Measurements from ENCODE around the gene ASCC3.

The ASCC3 gene

DNA sequence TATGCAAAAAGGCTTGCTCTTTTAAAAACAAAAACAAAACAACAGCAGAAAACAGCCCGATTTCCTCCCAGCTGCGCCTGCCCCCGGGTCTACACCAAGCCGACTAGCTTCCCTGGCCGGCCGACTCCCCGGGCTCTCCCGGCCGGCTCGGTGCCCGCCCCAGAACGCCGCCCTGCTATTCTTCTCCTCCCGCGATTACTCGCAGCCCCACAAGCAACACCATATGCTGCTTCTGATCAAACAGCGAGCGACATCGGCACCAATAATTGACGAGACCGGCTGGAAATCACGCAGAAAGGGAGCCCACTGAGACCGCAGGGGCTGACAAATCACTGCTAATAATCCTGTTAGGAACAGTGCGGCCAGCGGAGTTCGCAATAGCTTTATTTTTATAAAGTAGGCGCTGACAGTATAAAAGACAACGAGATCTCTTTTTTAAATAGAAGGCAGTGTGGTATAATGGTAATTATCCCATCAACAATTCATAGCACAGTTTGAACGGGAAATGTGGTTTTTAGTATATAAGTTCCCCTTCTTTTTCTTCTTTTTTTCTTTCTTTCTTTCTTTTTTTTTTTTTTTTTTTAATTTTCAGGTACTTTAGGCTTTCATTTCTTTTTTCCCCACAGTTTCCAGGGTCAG, 419.7 kb downstream of the ASCC3 start:
- Mint-ChIP-seq H3K9me3 (peaks cover 21% of the 10 kb centered on the region), H3K27me3 (ENCODE audit: low read depth) (peaks cover 56% of the 10 kb centered on the region), H3K36me3 (ENCODE audit: low read depth) (peaks cover 10% of the 10 kb centered on the region), H3K27ac (peak overlapping the region; percentile 80), H3K4me1 (ENCODE audit: low read depth) (peaks cover 26% of the 10 kb centered on the region), H3K4me3 (peak overlapping the region; percentile 67)

DNA sequence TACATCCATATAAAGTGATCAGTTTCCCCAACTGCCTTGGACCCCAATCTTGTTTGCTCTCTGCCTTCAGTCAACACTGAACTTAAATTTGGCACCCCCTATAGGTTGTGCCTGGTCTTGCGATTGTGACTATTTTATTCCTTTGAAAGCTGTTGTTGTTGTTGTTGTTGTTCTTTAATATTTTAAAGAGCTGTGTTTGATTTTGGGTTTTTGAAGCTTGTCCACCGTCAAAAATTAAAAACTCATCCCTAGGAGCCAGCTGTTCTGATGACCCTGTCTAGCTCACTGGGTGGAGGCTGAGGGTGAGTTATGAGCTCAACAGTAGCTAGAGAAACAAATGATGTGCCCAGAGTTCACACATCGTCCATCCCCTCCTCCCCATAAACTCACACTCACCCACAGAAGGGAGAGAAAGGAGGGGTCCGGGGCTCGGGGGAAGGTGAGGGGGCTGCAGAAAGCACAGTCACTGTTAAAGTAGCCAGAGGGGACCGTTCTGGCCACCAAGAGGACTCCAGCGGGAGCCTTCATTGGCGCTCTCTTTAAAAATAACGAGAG, 420.4 kb downstream of the ASCC3 start:
- Mint-ChIP-seq H3K27ac (no peak overlapping the region), H3K4me3 (no peak overlapping the region), H3K9me3 (peaks cover 16% of the 10 kb centered on the region), H3K27me3 (ENCODE audit: low read depth) (peaks cover 49% of the 10 kb centered on the region), H3K4me1 (ENCODE audit: low read depth) (peaks cover 22% of the 10 kb centered on the region), H3K36me3 (ENCODE audit: low read depth) (peaks cover 9% of the 10 kb centered on the region)

DNA sequence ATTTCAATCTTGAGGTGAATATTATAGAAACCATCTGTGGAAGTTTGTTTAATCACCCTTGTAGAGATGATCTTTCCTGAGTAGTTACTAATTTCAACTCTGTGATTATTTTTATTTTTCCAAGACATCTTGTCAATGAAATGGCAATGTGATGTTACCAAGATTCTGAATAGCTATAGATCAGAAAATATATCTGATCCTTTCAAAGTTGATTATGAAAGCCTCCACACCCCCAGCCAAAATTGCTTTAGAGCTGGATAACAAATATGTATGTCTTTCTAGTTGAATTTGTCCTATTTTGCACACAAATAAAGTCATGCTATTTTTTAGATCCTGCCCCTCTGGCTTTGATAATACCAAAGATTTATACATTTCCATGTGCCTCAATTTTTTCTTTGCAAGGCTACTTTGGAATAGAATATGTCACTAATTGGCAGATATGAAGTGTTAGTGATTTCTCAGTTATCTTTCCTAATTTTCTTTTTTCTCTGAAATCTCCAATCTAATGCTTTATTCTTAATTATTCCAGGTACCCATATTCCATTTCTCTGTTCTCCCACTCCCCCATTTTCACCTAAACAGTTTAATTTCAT, 421.4 kb downstream of the ASCC3 start:
- Mint-ChIP-seq H3K36me3 (ENCODE audit: low read depth) (peaks cover 9% of the 10 kb centered on the region), H3K9me3 (peaks cover 25% of the 10 kb centered on the region), H3K4me3 (no peak overlapping the region), H3K27ac (no peak overlapping the region), H3K4me1 (ENCODE audit: low read depth) (peaks cover 20% of the 10 kb centered on the region), H3K27me3 (ENCODE audit: low read depth) (peaks cover 42% of the 10 kb centered on the region)

DNA sequence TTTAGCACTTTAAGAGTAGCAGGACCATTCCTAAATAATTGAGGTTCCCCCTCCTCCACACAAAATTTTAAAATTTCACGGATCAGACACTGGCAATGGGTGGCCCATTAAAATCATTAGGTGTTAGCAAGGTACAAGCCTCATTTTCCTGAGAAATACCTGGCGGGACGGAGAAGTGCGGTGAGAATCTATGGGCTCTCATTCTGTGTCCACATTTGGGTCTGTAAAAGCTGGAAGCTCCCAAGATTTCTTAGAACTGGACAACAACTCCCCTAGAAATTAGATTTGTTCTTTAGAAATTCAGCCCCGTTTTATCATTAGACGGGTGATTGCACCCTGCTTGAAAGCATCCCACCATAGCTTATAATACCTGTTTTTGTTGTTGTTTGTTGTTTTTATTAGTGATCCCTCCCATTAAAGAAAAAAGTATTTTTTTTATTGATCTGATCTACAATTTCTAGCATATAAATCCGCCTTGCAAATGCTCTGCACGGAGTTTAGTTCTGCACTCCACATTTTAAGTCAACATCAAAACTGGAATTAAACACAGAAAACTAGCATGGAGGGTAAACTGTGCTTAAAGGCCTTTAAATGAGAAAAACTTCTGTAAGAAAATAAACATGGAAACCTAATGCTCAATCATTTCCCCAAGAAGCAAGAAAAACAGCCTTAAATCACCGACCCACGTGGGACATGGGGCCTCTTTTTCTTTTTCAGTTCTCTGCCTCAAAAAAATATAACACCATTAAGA, 422.1 kb downstream of the ASCC3 start:
- Mint-ChIP-seq H3K9me3 (peaks cover 25% of the 10 kb centered on the region), H3K27ac (no peak overlapping the region), H3K4me1 (ENCODE audit: low read depth) (peaks cover 20% of the 10 kb centered on the region), H3K4me3 (no peak overlapping the region), H3K27me3 (ENCODE audit: low read depth) (peaks cover 37% of the 10 kb centered on the region), H3K36me3 (ENCODE audit: low read depth) (peaks cover 11% of the 10 kb centered on the region)

Data from T-helper 1 cell treated with Interleukin-12 subunit alpha and Interleukin-12 subunit beta and Interleukin-4 antibody, amounts not matched to agents 30 μg/mL and 1 μg/mL, for 36 hours (primary cell).